K562 (cell line): ENCODE measurements around the gene MITF. TPM values are rescaled to one million over a fixed set of nuclear protein-coding genes. Genes with fewer than 3 reads are reported as not detected.

Source experiments
- ARID2 ChIP-seq: fragments of 450-650 bp; IDR thresholded peaks from 2 replicates; pipeline ENCODE4 v1.6.1; 2017; ENCODE audit warnings: antibody characterized with exemption, mild to moderate bottlenecking
- BRF1 ChIP-seq: IDR thresholded peaks from 3 replicates; pipeline ENCODE4 v1.6.1; 2011; ENCODE audit warnings: borderline replicate concordance, mild to moderate bottlenecking; ENCODE audit not compliant: insufficient read length; ENCODE audit errors: extremely low read depth
- HLTF ChIP-seq: fragments of 450-650 bp; IDR thresholded peaks from 2 replicates; pipeline ENCODE4 v1.6.1; 2016
- KLF16 ChIP-seq: IDR thresholded peaks from 2 replicates; pipeline ENCODE4 v1.6.1; 2016; ENCODE audit warnings: antibody characterized with exemption
- LARP7 ChIP-seq: fragments of 450-650 bp; IDR thresholded peaks from 2 replicates; pipeline ENCODE4 v1.6.1; 2016
- NCOA1 ChIP-seq: fragments of 450-650 bp; IDR thresholded peaks from 2 replicates; pipeline ENCODE4 v1.6.1; 2016; ENCODE audit warnings: low read depth
- NFRKB ChIP-seq: fragments of 450-650 bp; IDR thresholded peaks from 2 replicates; pipeline ENCODE4 v1.6.1; 2016; ENCODE audit warnings: low read depth
- PURB ChIP-seq: sonication (generic); formaldehyde crosslinking; IDR thresholded peaks from 2 replicates; pipeline ENCODE4 v1.9.0; 2021; ENCODE audit warnings: low read depth, mild to moderate bottlenecking, missing genetic modification reagents
- PYGO2 ChIP-seq: fragments of 450-650 bp; IDR thresholded peaks from 2 replicates; pipeline ENCODE4 v1.6.1; 2016; ENCODE audit warnings: mild to moderate bottlenecking, missing genetic modification characterization, moderate library complexity, missing compliant biosample characterization
- SAP30 ChIP-seq: fragments of 200-600 bp; sonication (generic); IDR thresholded peaks from 2 replicates; pipeline ENCODE4 v1.6.1; 2012; ENCODE audit warnings: borderline replicate concordance, low read depth, mild to moderate bottlenecking, moderate library complexity, low read length, control low read depth, inconsistent platforms; ENCODE audit not compliant: insufficient read depth, poor library complexity, severe bottlenecking
- TBP ChIP-seq: optimal IDR thresholded peaks from 2 replicates; pipeline ENCODE3; 2011; ENCODE audit warnings: low read depth, low read length, improper control_type of control experiment
- TCF7L2 ChIP-seq: fragments of 150-350 bp; IDR thresholded peaks from 2 replicates; pipeline ENCODE4 v1.6.1; 2016; ENCODE audit warnings: low read depth, mild to moderate bottlenecking, low read length, moderate library complexity
- THRAP3 ChIP-seq: fragments of 450-650 bp; IDR thresholded peaks from 2 replicates; pipeline ENCODE4 v1.6.1; 2016; ENCODE audit warnings: mild to moderate bottlenecking, inconsistent platforms, borderline replicate concordance
- ZKSCAN8 ChIP-seq: fragments of 200-800 bp; sonication (Bioruptor generic); IDR thresholded peaks from 2 replicates; pipeline ENCODE4 v1.6.1; 2016; ENCODE audit warnings: missing genetic modification characterization, missing compliant biosample characterization
- ZNF311 ChIP-seq: fragments of 250-450 bp; sonication (Bioruptor Pico); IDR thresholded peaks from 2 replicates; pipeline ENCODE4 v1.4.0; 2020; ENCODE audit warnings: mild to moderate bottlenecking, moderate library complexity
- polyA plus RNA-seq, 8 experiments: library from polyadenylated mRNA; depleted of rRNA in 4 of 8; stranded (reverse) in 5 of 8; unstranded in 3 of 8; fragments of >200 nt; fragmentation: Nextera tagmentation in 2 of 8; fragmentation: Illumina TruSeq in 1 of 8; extraction: Ambion mirVana in 2 of 8; extraction: Trizol in 1 of 8; gene quantifications; 2 replicates each; pipeline versions ENCODE4 v1.2.1 to v1.2.3, GENCODE V29; 2011 to 2014; ENCODE audit warnings: inconsistent platforms in 1 of 8, missing spikeins in 1 of 8
- total RNA-seq, 7 experiments: library from RNA; depleted of rRNA in 6 of 7; stranded (reverse); fragments of >200 nt in 6 of 7; fragmentation: Illumina TruSeq in 2 of 7; extraction: Trizol in 2 of 7; gene quantifications; 2 replicates each; pipeline versions ENCODE4 v1.2.1 to v1.2.3, GENCODE V29; 2011 to 2021; ENCODE audit warnings: low replicate concordance in 1 of 7
- TF ChIP-seq, protein P1 (sequence below), 3 experiments: fragments of 200-800 bp in 1 of 3; fragments of 250-450 bp in 1 of 3; fragments of 450-650 bp in 1 of 3; sonication (Bioruptor Pico) in 1 of 3; sonication (Bioruptor generic) in 1 of 3; formaldehyde crosslinking in 1 of 3; IDR thresholded peaks; 2 replicates each; pipeline versions ENCODE4 v1.6.1 to v1.8.0; 2016 to 2022; ENCODE audit warnings: mild to moderate bottlenecking in 2 of 3, missing genetic modification characterization in 2 of 3, missing compliant biosample characterization in 1 of 3, moderate library complexity in 1 of 3
- TF ChIP-seq, protein P2 (sequence below): sonication (generic); formaldehyde crosslinking; IDR thresholded peaks from 2 replicates; pipeline ENCODE4 v1.8.0; 2022; ENCODE audit warnings: mild to moderate bottlenecking, missing genetic modification reagents
- TF ChIP-seq, protein P3 (sequence below): sonication (generic); formaldehyde crosslinking; IDR thresholded peaks from 2 replicates; pipeline ENCODE4 v1.8.0; 2023; ENCODE audit warnings: missing genetic modification reagents, mild to moderate bottlenecking, borderline replicate concordance

MITF gene
- total and polyA plus RNA-seq, 9 of the 15 experiments (the other 6 are each of a cell fraction or from before 2014, with no cell fraction given): 5.6 to 14.9 (median 11.1) TPM

DNA sequence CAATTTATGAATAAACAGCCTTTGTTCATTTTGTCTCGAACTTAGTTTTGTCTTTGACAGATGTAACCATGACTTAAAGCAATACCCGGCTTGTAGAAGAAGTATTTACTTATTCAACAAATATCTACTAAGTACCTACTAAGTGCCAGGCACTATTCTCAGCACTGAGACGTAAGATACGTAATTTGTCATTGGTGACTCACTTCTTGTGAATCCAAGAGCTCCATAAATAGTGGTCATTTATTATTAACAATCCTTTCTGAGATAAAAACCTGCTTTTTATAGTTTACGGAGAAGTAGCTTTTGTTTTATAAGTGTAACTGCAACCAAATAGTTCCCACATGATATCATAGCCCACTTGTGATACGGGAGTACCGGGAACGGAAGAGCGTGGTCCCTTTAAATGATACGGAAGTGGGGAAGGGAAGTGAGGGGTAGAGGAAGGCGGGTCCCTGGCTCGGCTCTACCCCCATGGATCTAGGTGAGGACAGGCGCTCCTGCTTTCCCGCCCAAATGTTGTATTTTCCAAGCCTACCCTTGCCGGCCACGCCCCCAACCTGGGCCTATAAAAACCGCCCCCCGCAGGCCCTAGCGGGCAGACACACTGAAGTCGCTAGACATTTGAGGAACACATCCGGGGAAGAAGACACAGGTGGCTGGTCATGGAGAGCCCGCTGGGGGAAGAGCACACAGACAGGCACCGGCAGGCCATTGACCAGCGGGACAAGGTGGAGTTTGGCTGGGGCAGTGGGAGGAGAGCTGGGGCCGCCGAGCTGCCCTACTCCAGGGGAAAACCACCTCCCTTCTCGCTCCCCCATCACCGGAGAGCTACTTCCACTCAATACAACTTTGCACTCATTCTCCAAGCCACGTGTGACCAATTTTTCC, 260.1 kb downstream of the MITF start, which contains the start of gene SAMMSON (continued):
- no peak for TF ChIP-seq ZKSCAN8 (CRISPR knock-in tag)
- no peak for TF ChIP-seq TCF7L2
- TF ChIP-seq LARP7: no peak
- TF ChIP-seq THRAP3: no peak
- TF ChIP-seq, protein P1, sequence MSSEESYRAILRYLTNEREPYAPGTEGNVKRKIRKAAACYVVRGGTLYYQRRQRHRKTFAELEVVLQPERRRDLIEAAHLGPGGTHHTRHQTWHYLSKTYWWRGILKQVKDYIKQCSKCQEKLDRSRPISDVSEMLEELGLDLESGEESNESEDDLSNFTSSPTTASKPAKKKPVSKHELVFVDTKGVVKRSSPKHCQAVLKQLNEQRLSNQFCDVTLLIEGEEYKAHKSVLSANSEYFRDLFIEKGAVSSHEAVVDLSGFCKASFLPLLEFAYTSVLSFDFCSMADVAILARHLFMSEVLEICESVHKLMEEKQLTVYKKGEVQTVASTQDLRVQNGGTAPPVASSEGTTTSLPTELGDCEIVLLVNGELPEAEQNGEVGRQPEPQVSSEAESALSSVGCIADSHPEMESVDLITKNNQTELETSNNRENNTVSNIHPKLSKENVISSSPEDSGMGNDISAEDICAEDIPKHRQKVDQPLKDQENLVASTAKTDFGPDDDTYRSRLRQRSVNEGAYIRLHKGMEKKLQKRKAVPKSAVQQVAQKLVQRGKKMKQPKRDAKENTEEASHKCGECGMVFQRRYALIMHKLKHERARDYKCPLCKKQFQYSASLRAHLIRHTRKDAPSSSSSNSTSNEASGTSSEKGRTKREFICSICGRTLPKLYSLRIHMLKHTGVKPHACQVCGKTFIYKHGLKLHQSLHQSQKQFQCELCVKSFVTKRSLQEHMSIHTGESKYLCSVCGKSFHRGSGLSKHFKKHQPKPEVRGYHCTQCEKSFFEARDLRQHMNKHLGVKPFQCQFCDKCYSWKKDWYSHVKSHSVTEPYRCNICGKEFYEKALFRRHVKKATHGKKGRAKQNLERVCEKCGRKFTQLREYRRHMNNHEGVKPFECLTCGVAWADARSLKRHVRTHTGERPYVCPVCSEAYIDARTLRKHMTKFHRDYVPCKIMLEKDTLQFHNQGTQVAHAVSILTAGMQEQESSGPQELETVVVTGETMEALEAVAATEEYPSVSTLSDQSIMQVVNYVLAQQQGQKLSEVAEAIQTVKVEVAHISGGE (CRISPR knock-in tag; IDR thresholded peaks at IDR 0.05): peak in 1 of 3 experiments; percentile 49; a peak in 1 of 6 replicates
- TF ChIP-seq KLF16: no peak
- TF ChIP-seq, protein P2, sequence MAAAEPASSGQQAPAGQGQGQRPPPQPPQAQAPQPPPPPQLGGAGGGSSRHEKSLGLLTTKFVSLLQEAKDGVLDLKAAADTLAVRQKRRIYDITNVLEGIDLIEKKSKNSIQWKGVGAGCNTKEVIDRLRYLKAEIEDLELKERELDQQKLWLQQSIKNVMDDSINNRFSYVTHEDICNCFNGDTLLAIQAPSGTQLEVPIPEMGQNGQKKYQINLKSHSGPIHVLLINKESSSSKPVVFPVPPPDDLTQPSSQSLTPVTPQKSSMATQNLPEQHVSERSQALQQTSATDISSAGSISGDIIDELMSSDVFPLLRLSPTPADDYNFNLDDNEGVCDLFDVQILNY (CRISPR knock-in tag): no peak
- TF ChIP-seq NCOA1: peak; percentile 19; the same call in 1 of the 2 replicates
- TF ChIP-seq PURB: no peak
- no peak for TF ChIP-seq ZNF311 (CRISPR knock-in tag)
- no peak for TF ChIP-seq SAP30
- no peak for TF ChIP-seq PYGO2 (tag)
- no peak for TF ChIP-seq ARID2
- TF ChIP-seq TBP: peak; percentile 98
- TF ChIP-seq NFRKB: 0 out of 2 replicates have a peak, but pooled peaks have one; percentile 30
- TF ChIP-seq HLTF: no peak
- TF ChIP-seq, protein P3, sequence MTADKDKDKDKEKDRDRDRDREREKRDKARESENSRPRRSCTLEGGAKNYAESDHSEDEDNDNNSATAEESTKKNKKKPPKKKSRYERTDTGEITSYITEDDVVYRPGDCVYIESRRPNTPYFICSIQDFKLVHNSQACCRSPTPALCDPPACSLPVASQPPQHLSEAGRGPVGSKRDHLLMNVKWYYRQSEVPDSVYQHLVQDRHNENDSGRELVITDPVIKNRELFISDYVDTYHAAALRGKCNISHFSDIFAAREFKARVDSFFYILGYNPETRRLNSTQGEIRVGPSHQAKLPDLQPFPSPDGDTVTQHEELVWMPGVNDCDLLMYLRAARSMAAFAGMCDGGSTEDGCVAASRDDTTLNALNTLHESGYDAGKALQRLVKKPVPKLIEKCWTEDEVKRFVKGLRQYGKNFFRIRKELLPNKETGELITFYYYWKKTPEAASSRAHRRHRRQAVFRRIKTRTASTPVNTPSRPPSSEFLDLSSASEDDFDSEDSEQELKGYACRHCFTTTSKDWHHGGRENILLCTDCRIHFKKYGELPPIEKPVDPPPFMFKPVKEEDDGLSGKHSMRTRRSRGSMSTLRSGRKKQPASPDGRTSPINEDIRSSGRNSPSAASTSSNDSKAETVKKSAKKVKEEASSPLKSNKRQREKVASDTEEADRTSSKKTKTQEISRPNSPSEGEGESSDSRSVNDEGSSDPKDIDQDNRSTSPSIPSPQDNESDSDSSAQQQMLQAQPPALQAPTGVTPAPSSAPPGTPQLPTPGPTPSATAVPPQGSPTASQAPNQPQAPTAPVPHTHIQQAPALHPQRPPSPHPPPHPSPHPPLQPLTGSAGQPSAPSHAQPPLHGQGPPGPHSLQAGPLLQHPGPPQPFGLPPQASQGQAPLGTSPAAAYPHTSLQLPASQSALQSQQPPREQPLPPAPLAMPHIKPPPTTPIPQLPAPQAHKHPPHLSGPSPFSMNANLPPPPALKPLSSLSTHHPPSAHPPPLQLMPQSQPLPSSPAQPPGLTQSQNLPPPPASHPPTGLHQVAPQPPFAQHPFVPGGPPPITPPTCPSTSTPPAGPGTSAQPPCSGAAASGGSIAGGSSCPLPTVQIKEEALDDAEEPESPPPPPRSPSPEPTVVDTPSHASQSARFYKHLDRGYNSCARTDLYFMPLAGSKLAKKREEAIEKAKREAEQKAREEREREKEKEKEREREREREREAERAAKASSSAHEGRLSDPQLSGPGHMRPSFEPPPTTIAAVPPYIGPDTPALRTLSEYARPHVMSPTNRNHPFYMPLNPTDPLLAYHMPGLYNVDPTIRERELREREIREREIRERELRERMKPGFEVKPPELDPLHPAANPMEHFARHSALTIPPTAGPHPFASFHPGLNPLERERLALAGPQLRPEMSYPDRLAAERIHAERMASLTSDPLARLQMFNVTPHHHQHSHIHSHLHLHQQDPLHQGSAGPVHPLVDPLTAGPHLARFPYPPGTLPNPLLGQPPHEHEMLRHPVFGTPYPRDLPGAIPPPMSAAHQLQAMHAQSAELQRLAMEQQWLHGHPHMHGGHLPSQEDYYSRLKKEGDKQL (CRISPR knock-in tag): no peak
- TF ChIP-seq BRF1: no peak
